GM19455 (cell line): ENCODE measurements around the gene FAM114A2.
"Not testable (repeated sequence)": the region's sequence is repeated elsewhere in the genome, so short reads cannot be mapped to it uniquely, and the experiment has no call there.

Experiments used
- ATAC-seq: cut with Tn5 transposase; IDR thresholded peaks from one replicate; pipeline ENCODE4 v1.9.1; 2021; ENCODE audit not compliant: unreplicated experiment

FAM114A2 gene

DNA sequence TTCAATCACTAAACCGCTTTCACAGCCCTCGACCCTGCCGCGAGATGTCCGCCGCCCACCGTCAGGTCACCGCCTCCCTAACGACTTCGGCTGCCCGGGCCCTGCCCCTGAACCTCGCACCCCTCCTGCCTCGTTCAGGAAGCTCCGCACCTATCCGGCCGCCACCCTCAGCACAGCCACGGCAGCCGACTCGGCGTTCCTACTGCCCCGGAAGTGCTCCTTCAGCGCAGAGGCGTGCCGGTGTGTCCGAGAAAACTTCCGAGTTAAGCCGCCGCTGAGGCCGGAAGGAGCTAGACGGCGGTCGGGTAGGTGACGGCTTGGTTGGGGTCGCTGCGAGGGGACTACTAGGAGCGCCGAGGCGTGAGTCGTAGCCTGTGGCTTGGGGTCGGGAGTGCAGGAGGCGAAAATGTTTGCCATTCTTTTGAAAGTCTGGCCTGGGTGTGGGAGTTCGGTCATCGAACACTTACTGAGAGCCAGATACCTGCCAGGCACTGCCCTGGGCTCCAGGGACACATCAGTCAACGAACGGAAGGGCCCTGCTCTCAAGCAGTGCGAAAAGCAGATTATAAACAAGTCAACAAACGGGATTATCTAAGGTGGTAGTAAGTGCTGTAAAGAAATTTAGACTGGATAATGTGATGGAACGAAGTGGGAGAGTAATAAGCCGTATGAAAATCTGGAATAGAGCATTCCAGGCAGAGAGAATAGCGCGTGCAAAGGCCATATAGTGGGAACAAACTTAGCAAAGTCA is at the start of gene FAM114A2, which contains the start of gene MFAP3:
TSS of gene FAM114A2 (minus strand) at position 204 of the 751 bp plus-strand sequence. CDS start 3,957 bp downstream, outside the sequence.
TSS of gene MFAP3 (plus strand) at position 261 of the 751 bp plus-strand sequence. CDS start 10,756 bp downstream, outside the sequence.
- peak; percentile 99 for ATAC-seq

DNA sequence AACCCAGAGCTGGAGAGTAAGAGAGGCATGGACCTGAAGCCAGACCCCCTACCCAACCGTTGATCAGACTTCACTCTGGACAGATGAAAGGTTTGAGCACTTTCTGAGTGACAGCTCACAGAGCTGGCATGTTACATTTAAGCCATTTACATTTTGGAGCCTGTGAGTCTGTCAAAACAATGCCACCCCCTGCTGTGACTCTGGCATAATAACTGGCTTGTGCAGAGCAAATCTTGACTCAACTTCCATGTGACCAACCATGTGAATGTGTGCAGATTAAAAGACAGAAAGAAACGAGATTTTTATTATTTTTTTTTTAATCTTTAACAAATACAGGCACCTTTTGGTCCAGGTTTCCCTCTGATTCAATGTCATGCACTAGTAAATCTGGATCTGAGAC is 48.5 kb upstream of the FAM114A2 start:
- ATAC-seq, result no peak

GRCh38 chr5:154086641-154087040 is 47.9 kb upstream of the FAM114A2 start:
- ATAC-seq, result no peak

- ATAC-seq, result no peak
Observed at GRCh38 chr5:154086146-154086545, 47.4 kb upstream of the FAM114A2 start.

GRCh38 chr5:154084062-154084639 is 45.4 kb upstream of the FAM114A2 start:
- no peak for ATAC-seq

DNA sequence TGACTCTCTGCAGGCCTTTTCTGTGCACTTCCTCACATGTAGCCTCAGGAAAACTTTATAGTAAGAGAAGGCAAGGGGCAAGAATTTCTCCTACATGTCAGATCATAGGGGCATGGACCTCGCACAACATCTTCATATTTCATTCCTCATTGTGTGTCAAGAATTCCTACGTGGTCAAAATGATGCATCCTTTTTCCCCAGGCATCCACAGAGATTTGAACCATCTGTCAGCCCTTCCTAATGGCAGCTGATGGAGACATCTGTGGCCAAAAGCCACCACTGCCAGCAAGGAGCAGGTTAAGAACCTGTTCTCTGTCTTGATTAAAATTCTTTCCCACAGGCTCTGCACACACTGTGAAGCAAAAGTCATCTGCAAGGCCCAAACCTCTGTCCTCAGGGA is 42.5 kb upstream of the FAM114A2 start:
- no peak for ATAC-seq

DNA sequence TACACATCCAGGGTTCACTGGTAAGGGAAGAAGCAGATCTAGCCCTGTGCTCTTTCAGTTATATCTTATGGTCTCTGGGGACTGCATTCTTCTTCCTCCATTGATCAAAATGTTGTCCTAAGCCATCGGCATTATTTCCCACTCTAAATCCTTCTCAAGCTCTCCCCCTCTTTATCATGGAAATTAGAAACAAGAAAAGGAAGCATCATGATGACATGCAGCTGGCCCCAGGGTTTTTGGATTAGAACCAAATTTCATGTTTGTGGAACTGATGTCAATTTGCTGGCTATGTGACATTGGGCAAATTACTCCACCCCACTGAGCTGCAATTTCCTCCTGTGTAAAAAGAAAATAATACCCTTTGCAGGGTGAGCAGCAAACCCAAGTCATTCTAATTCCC is 39.6 kb upstream of the FAM114A2 start:
- ATAC-seq, result no peak

DNA sequence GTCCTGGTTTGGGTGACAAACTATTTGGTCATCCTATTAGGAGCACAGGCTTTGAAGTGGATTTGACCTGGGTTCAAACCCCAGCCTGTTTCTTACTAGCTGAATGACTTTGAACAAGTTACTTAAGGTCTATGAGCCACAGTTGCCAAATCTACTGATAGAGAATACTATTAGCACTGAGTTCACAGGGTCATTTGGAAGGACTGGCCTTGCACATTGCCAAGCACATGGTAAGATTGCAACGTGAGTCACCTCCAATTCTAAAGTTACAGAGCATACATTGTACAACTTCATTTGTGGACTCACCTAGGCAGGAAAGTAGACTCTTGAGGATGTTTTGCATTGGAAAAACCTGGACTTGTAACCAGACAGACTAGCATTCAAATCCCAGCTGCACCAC is 39.0 kb upstream of the FAM114A2 start:
- no peak for ATAC-seq

DNA sequence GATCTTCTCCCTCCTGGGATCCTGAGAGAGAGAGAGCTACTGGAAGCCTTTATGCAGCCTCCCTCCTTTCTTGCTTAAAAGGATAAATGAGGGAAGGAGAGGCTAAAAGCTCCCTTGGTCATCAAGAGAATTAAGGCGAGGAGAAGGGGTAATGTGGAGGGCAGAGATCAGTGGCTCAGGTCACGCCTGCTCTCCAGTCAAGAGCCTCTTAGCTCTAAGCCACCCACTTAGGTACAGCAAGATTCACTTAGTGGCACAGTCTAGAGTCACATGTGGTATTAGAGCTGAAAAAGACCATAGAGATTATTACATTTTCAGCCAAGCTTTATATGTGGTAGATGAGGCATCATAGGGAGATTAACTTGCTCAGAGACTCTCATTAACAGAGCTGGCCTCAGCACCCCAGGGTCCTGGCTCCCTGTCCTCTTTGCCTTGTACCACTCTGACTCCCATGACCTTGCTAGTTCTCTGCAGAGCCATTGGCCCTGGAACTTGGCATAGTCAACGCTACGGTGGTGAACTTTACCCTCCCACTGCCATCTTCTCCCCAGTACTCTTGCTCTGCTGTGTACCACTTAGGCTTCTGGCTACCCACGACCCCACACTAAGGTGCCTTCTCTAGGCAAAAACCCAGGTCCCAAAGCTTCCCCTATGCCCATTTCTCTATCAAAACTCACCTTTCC is 37.7 kb upstream of the FAM114A2 start:
- no peak for ATAC-seq

- ATAC-seq, result peak; percentile 97
Observed at GRCh38 chr5:154072414-154073171, 33.9 kb upstream of the FAM114A2 start.

- ATAC-seq, result peak; percentile 22
Observed at GRCh38 chr5:154071799-154072413, 33.2 kb upstream of the FAM114A2 start.

GRCh38 chr5:154069854-154070253 is 31.1 kb upstream of the FAM114A2 start:
- not testable (repeated sequence) for ATAC-seq

GRCh38 chr5:154065971-154066370 is 27.3 kb upstream of the FAM114A2 start:
- no peak for ATAC-seq

GRCh38 chr5:154063372-154063771 is 24.7 kb upstream of the FAM114A2 start:
- ATAC-seq, result no peak

DNA sequence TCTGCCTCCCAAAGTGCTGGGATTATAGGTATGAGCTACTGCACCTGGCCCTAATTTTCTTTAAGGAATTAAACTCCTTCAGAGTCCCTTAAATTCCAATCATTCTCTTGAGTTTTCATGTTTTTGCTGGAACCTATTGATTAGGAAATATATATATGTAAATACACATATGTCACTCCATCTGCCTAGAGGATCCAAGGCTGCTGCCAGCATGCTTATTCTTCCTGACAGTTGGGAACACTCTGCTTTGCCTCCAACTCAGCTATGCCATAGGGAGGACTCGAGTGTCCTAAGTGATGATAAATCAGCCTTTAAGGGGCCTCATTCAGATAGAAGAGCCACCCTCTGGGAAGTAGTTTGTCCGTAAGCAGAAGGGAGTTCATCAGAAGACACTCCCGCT is 21.9 kb upstream of the FAM114A2 start:
- ATAC-seq, result no peak

- no peak for ATAC-seq
Observed at GRCh38 chr5:154059583-154059982, 20.9 kb upstream of the FAM114A2 start.

DNA sequence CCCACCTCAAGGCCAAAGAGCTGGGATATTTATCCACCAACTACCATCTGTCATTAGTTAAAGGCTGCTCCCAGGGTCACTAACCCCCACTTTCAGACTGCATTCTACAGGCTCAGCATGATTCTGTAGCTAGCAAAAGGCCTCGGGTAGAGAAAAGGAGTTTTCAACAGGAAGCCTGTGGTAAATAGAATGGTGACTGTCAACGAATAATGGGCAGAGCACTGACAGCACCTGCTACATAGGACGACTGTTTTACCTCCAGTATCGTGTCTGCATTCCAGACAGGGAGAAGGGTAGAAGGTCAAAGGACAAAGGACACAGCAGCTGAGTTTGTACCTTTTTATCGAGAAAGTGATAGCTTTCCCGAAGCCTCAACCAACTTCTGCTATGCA is 20.3 kb upstream of the FAM114A2 start:
- ATAC-seq, result peak; percentile 76

DNA sequence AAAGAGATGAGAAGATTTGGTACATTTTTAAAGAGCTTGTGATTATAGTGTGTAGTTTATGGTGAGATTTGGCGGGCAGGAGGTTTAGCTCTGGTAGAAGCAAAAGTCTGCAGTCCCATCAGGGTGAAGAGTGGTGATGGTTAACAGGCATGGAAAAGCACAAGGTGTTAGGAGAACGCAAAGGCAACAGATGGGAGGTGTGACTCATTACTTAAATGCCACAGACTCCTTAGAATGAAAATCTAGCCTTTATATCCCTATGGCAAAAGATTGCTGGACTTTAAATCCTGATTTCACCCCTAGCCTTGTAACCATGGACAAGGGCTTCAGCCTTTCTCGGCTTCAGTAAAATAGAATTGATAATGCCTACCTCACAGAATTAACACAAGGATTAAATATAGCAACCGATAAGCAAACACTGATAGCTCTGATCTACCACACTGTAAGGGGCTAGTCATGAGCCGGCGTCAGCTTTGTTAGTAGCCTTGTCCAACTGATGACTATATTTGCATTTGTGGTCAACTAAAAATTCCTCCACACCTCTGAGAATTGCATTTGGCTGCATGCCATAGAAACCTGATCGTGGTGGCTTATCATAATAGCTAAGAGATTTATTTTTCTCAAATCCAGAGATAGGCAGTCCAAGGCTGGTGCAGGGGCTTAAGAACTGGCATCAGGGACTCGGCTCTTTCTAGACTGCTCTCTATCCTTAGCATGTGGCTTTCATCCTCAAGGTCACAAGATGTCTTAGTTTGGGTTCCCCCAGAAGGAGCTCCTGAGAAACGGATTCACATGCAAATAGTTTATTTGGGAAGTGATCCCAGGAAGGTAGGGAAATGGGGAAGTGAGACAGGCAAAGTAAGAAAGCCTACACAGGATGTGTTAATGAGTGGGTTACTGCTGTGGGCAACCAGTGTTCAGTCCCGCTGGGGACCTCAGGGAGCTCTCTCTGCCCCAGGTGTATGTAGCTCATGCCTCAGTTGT is 19.6 kb upstream of the FAM114A2 start:
- ATAC-seq, result peak; percentile 65

- no peak for ATAC-seq
Observed at GRCh38 chr5:154055201-154055600, 16.5 kb upstream of the FAM114A2 start.

DNA sequence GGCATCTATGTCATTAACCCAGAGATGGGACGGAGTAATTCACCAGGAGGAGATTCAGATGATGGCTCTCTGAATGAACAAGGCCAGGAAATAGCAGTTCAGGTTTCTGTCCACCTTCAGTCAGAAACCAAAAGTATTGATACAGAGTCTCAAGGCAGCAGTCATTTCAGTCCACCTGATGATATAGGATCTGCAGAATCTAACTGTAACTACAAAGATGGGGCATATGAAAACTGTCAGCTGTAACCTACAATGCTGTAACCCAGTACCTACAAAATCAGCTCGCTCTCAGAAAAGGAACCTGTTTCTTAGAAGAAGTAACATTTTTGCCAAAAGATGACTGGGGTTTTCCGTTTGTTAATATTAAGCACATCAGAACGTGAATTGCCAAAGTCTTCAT is 14.8 kb upstream of the FAM114A2 start:
- no peak for ATAC-seq
